BE2C (cell line): ENCODE results near the gene ZER1.

ENCODE experiments used
- DNase-seq: peaks from one replicate; pipeline ENCODE4 v3.0.0-alpha.2; 2020
- H3K27me3 ChIP-seq: fragments of 250-450 bp; sonication (Bioruptor Pico); 2 replicates; pipeline ENCODE4 v1.5.1; 2020; ENCODE audit warnings: mild to moderate bottlenecking
- H3K36me3 ChIP-seq: fragments of 250-450 bp; sonication (Bioruptor Pico); 2 replicates; pipeline ENCODE4 v1.5.1; 2020; ENCODE audit warnings: mild to moderate bottlenecking
- H3K4me1 ChIP-seq: fragments of 250-450 bp; sonication (Bioruptor Pico); 2 replicates; pipeline ENCODE4 v1.5.1; 2020
- H3K4me3 ChIP-seq: 2 replicates; pipeline ENCODE4 v1.5.1; 2011; ENCODE audit warnings: low read depth, low read length
- H3K9me3 ChIP-seq: fragments of 250-450 bp; sonication (Bioruptor Pico); 2 replicates; pipeline ENCODE4 v1.5.1; 2020
- CTCF ChIP-seq: IDR thresholded peaks from 2 replicates; pipeline ENCODE4 v1.5.1; 2012; ENCODE audit warnings: mild to moderate bottlenecking, low read depth, low read length

ZER1 gene

GRCh38 chr9:128770286-128771030, 1.3 kb downstream of the ZER1 start:
- no peak for DNase-seq
- no peaks in the 10 kb centered on the region for H3K4me1 ChIP-seq
- no peak for TF ChIP-seq CTCF
- H3K27me3 ChIP-seq: no peaks in the 10 kb centered on the region
- no peaks in the 10 kb centered on the region for H3K36me3 ChIP-seq
- peak overlapping the region; percentile 93 for H3K4me3 ChIP-seq
- H3K9me3 ChIP-seq: no peaks in the 10 kb centered on the region

GRCh38 chr9:128768606-128769005, 3.1 kb downstream of the ZER1 start:
- Histone ChIP-seq H3K4me3 (no peak overlapping the region), H3K36me3 (no peaks in the 10 kb centered on the region), H3K9me3 (no peaks in the 10 kb centered on the region), H3K4me1 (no peaks in the 10 kb centered on the region), H3K27me3 (no peaks in the 10 kb centered on the region)
- no peak for DNase-seq
- no peak for TF ChIP-seq CTCF

GRCh38 chr9:128765499-128765898, 6.2 kb downstream of the ZER1 start:
- TF ChIP-seq CTCF: no peak
- no peaks in the 10 kb centered on the region for H3K36me3 ChIP-seq
- no peaks in the 10 kb centered on the region for H3K4me1 ChIP-seq
- DNase-seq: no peak
- no peak overlapping the region for H3K4me3 ChIP-seq
- no peaks in the 10 kb centered on the region for H3K27me3 ChIP-seq
- no peaks in the 10 kb centered on the region for H3K9me3 ChIP-seq

- 0 out of 2 replicates have a peak, but pooled peaks have one; percentile 9 for TF ChIP-seq CTCF
- Histone ChIP-seq H3K4me1 (no peaks in the 10 kb centered on the region), H3K9me3 (no peaks in the 10 kb centered on the region), H3K36me3 (no peaks in the 10 kb centered on the region), H3K4me3 (no peak overlapping the region), H3K27me3 (no peaks in the 10 kb centered on the region)
- no peak for DNase-seq
Measured at GRCh38 chr9:128764361-128764760, 7.4 kb downstream of the ZER1 start.

GRCh38 chr9:128762671-128763449, 8.9 kb downstream of the ZER1 start:
- TF ChIP-seq CTCF: no peak

GRCh38 chr9:128757602-128758001, 14.1 kb downstream of the ZER1 start:
- Histone ChIP-seq H3K4me3 (no peak overlapping the region), H3K9me3 (no peaks in the 10 kb centered on the region), H3K4me1 (no peaks in the 10 kb centered on the region), H3K36me3 (peaks cover 1% of the 10 kb centered on the region), H3K27me3 (no peaks in the 10 kb centered on the region)
- no peak for DNase-seq
- no peak for TF ChIP-seq CTCF

More at GRCh38 chr9:128762671-128763449, 8.9 kb downstream of the ZER1 start:
- no peak for DNase-seq
- no peaks in the 10 kb centered on the region for H3K9me3 ChIP-seq
- no peak overlapping the region for H3K4me3 ChIP-seq
- H3K36me3 ChIP-seq: no peaks in the 10 kb centered on the region
- no peaks in the 10 kb centered on the region for H3K27me3 ChIP-seq
- no peaks in the 10 kb centered on the region for H3K4me1 ChIP-seq
